MCF 10A (cell line): ENCODE measurements around the gene FEZF2. TPM values are rescaled to one million over a fixed set of nuclear protein-coding genes. Genes with fewer than 3 reads are reported as not detected.
A peak's percentile ranks its signal among the peaks of the same experiment; 100 is the strongest.

Source experiments
- Bru-seq: library from RNA; stranded (reverse); fragments of 400-500 nt; gene quantifications from one replicate; lab custom pipeline; 2021; lab: Mats Ljungman, UMichigan
- BruChase-seq, 2 experiments: library from RNA; stranded (reverse); fragments of 400-500 nt; gene quantifications; one replicate each; lab custom pipeline; 2021; lab: Mats Ljungman, UMichigan
- BruUV-seq: library from RNA; stranded (reverse); fragments of 400-500 nt; replicated peaks from 2 replicates; lab custom pipeline; 2021; lab: Mats Ljungman, UMichigan
- CTCF ChIA-PET: fragments of 300-600 bp; sonication (Branson Sonifier 250); formaldehyde crosslinking; extraction: SDS; loops from one replicate; lab custom pipeline; 2021; ENCODE audit warnings: antibody characterized with exemption, inconsistent platforms; lab: Yijun Ruan, JAX
- POLR2A ChIA-PET: fragments of 300-600, 350-650 bp; sonication (Branson Sonifier 250); formaldehyde crosslinking; extraction: SDS; loops from one replicate; lab custom pipeline; 2020; ENCODE audit warnings: antibody characterized with exemption, inconsistent platforms; lab: Yijun Ruan, JAX
- DNase-seq: peaks from one replicate; pipeline ENCODE4 v3.0.0-alpha.2; 2018; ENCODE audit not compliant: unreplicated experiment
- H3K27ac Mint-ChIP-seq: one replicate; pipeline ENCODE4 v1.8.0; 2022; ENCODE audit warnings: mild to moderate bottlenecking, low read depth, mixed read lengths; ENCODE audit not compliant: unreplicated experiment
- H3K27me3 Mint-ChIP-seq: one replicate; pipeline ENCODE4 v1.8.0; 2022; ENCODE audit warnings: mixed read lengths; ENCODE audit not compliant: insufficient read depth, unreplicated experiment
- H3K36me3 Mint-ChIP-seq: one replicate; pipeline ENCODE4 v1.8.0; 2022; ENCODE audit warnings: mild to moderate bottlenecking, moderate library complexity, mixed read lengths; ENCODE audit not compliant: insufficient read depth, unreplicated experiment
- H3K4me1 Mint-ChIP-seq: one replicate; pipeline ENCODE4 v1.8.0; 2022; ENCODE audit warnings: mixed read lengths; ENCODE audit not compliant: insufficient read depth, unreplicated experiment
- H3K4me3 Mint-ChIP-seq: one replicate; pipeline ENCODE4 v1.8.0; 2022; ENCODE audit warnings: mild to moderate bottlenecking, moderate library complexity, mixed read lengths; ENCODE audit not compliant: unreplicated experiment
- H3K9me3 Mint-ChIP-seq: one replicate; pipeline ENCODE4 v1.8.0; 2022; ENCODE audit warnings: mixed read lengths; ENCODE audit not compliant: unreplicated experiment
- CTCF ChIP-seq: fragments of 200-600 bp; IDR thresholded peaks from one replicate; pipeline ENCODE4 v1.8.0; 2022; ENCODE audit warnings: antibody characterized with exemption, mild to moderate bottlenecking; ENCODE audit not compliant: unreplicated experiment
- intact Hi-C: fragments of 100-400 bp; cut with micrococcal nuclease; formaldehyde crosslinking; loops from 2 replicates; pipeline ENCODE4 v1.14.1; 2022
- long read RNA-seq: library from polyadenylated mRNA; stranded (forward); transcript quantifications from one replicate; pipeline ENCODE4 v2.0.0, GENCODE V29; 2022
- total RNA-seq: library from RNA; stranded (reverse); gene quantifications from 2 replicates; pipeline ENCODE4 v1.2.3, GENCODE V29; 2022

The FEZF2 gene
- total RNA-seq (not detected in 2 replicates), Bru-seq, nascent RNA (not detected), BruChase-seq, experiment 1, labeled RNA remaining after a 6-hour chase (not detected), BruChase-seq, experiment 2, labeled RNA remaining after a 2-hour chase (not detected)
- long read RNA-seq, result 0 reads

DNA sequence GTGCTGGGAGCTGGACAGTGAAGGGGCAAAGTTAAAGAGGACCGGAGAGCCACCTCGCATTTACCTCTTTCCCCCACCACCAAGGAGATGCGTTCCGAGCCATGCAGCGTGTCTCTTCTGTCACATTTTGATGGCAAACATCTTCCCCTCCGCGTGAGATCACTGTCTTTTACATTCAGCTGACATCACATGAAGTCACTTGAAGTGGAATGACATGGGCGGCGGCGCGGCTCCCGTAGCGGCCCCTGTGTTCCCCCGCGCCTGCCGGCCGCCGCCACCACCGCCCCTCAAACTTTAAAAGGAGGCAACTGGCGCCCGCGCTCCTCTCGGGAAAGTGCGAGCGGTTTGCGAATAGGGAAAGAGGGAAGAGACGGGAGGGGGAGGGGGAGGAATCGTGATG, at the start of gene FEZF2:
Gene FEZF2 (minus strand): TSS at position 336 of the 400 bp plus-strand sequence. CDS start 682 bp downstream, outside the sequence.
- no peaks in the 10 kb centered on the region for H3K9me3 Mint-ChIP-seq
- DNase-seq, result no peak
- no peaks in the 10 kb centered on the region for H3K36me3 Mint-ChIP-seq
- ChIA-PET POLR2A (interaction anchor here (0.7 kb wide), 1 partner anchor 9 kb away, joined by 3 read pairs; no protein-coding TSS in a partner anchor), CTCF (interaction anchor here (0.7 kb wide), 1 partner anchor 263 kb away, joined by 3 read pairs; no protein-coding TSS in a partner anchor)
- no peak within 1 kb of the TSS for H3K27ac Mint-ChIP-seq
- intact Hi-C loops, result no loop called here
- peaks cover 88% of the 10 kb centered on the region for H3K27me3 Mint-ChIP-seq
- no TSS peak for BruUV-seq
- H3K4me3 Mint-ChIP-seq, result peak within 1 kb of the TSS; percentile 13
- H3K4me1 Mint-ChIP-seq, result no peaks in the 10 kb centered on the region
- TF ChIP-seq CTCF, result no peak

GRCh38 chr3:62421207-62421606, 47.9 kb upstream of the FEZF2 start:
- H3K27me3 Mint-ChIP-seq, result peaks cover 81% of the 10 kb centered on the region
- DNase-seq, result no peak
- intact Hi-C loops, result no loop called here
- BruUV-seq, result no TSS peak
- POLR2A ChIA-PET, result no interaction called here
- no peak overlapping the region for H3K4me3 Mint-ChIP-seq
- no peaks in the 10 kb centered on the region for H3K9me3 Mint-ChIP-seq
- no peak for TF ChIP-seq CTCF
- H3K27ac Mint-ChIP-seq, result no peak overlapping the region
- CTCF ChIA-PET, result no interaction called here
- H3K4me1 Mint-ChIP-seq, result no peaks in the 10 kb centered on the region
- H3K36me3 Mint-ChIP-seq, result no peaks in the 10 kb centered on the region

DNA sequence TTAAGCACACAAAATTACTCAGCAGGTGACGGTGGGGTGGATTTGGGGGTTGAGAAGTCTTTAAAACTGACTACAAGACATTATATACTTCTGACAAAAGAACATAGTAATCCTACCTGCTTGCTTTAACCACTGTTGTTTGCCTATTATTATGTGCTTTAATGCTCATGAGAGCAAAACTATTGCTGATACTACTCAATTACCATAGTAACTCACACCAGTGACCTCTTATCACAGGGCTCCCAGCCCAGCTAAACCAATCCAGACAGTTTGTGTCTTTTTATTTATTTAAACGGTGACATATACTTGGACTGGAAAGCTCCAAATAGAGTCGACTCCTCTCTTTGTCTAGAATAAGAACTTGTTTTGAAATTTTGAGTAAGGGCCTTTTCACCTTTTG, 42.8 kb upstream of the FEZF2 start:
- H3K27ac Mint-ChIP-seq, result no peak overlapping the region
- DNase-seq, result no peak
- H3K36me3 Mint-ChIP-seq, result no peaks in the 10 kb centered on the region
- POLR2A ChIA-PET, result no interaction called here
- TF ChIP-seq CTCF, result no peak
- peaks cover 76% of the 10 kb centered on the region for H3K27me3 Mint-ChIP-seq
- BruUV-seq, result no TSS peak
- H3K9me3 Mint-ChIP-seq, result no peaks in the 10 kb centered on the region
- H3K4me1 Mint-ChIP-seq, result no peaks in the 10 kb centered on the region
- CTCF ChIA-PET, result interaction anchor here (0.6 to 0.7 kb wide), 4 partner anchors 244 to 1807 kb away, joined by 3 to 5 read pairs (median 4); no protein-coding TSS in a partner anchor
- no peak overlapping the region for H3K4me3 Mint-ChIP-seq
- intact Hi-C loops, result no loop called here

DNA sequence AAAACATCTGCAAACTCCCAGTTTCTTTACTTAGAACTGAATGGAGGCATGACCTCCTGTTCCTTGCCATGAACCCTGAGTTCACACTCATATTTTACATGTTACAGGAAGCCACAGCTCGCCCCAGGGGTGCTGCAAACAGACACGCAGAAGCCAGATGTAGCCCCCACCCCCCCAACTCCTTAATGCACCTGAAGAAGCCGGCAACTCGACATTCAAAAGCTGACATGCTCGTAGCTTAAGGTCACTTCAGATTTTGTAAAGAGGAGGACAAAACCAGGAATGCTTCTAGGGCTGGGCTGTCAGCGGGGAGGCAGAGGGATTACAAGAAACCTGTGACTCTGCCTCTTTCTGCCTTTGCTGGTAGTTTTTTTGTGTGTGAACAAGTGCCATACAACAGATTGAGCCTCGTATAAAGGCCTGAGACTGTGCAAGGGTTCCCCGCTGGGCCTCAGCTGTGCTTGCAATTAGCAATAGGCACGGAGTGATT, 42.0 kb upstream of the FEZF2 start:
- DNase-seq, result no peak
- Mint-ChIP-seq H3K27me3 (peaks cover 76% of the 10 kb centered on the region), H3K27ac (no peak overlapping the region), H3K4me1 (no peaks in the 10 kb centered on the region), H3K4me3 (no peak overlapping the region), H3K36me3 (no peaks in the 10 kb centered on the region), H3K9me3 (no peaks in the 10 kb centered on the region)
- ChIA-PET POLR2A (no interaction called here), CTCF (interaction anchor here (0.6 to 0.7 kb wide), 3 partner anchors 245 to 1573 kb away, joined by 3 to 4 read pairs (median 3); no protein-coding TSS in a partner anchor)
- BruUV-seq, result no TSS peak
- no peak for TF ChIP-seq CTCF
- intact Hi-C loops, result no loop called here
